ENCODE measurements around the gene MRPS22.

MRPS22 gene

GRCh38 chr3:139343895-139344856 lies at the start of gene MRPS22:
Gene MRPS22, plus strand, starts transcription at chr3:139344020. Its CDS starts 7 bp downstream, at chr3:139344027.
- in situ Hi-C loops (cut with MboI; ENCODE audit: low sequenced_read_pairs) = no loop called here

GRCh38 chr3:139295040-139295439 lies 48.8 kb upstream of the MRPS22 start:
- in situ Hi-C loops (cut with MboI; ENCODE audit: low sequenced_read_pairs) = no loop called here

GRCh38 chr3:139296141-139296718 lies 47.6 kb upstream of the MRPS22 start:
- in situ Hi-C loops (cut with MboI; ENCODE audit: low sequenced_read_pairs) = no loop called here

- in situ Hi-C loops (cut with MboI; ENCODE audit: low sequenced_read_pairs) = no loop called here
Measured at GRCh38 chr3:139297588-139298311, 46.1 kb upstream of the MRPS22 start.

- in situ Hi-C loops (cut with MboI; ENCODE audit: low sequenced_read_pairs) = no loop called here
Measured at GRCh38 chr3:139299261-139300132, 44.3 kb upstream of the MRPS22 start.

GRCh38 chr3:139300416-139300815 lies 43.4 kb upstream of the MRPS22 start:
- in situ Hi-C loops (cut with MboI; ENCODE audit: low sequenced_read_pairs) = no loop called here

GRCh38 chr3:139301183-139301582 lies 42.6 kb upstream of the MRPS22 start:
- in situ Hi-C loops (cut with MboI; ENCODE audit: low sequenced_read_pairs) = no loop called here

- in situ Hi-C loops (cut with MboI; ENCODE audit: low sequenced_read_pairs) = no loop called here
Measured at GRCh38 chr3:139301654-139302053, 42.2 kb upstream of the MRPS22 start.

GRCh38 chr3:139302084-139302800 lies 41.6 kb upstream of the MRPS22 start:
- in situ Hi-C loops (cut with MboI; ENCODE audit: low sequenced_read_pairs) = no loop called here

GRCh38 chr3:139302801-139303113 lies 41.1 kb upstream of the MRPS22 start:
- in situ Hi-C loops (cut with MboI; ENCODE audit: low sequenced_read_pairs) = no loop called here

- in situ Hi-C loops (cut with MboI; ENCODE audit: low sequenced_read_pairs) = no loop called here
Measured at GRCh38 chr3:139303216-139303615, 40.6 kb upstream of the MRPS22 start.

- in situ Hi-C loops (cut with MboI; ENCODE audit: low sequenced_read_pairs) = no loop called here
Measured at GRCh38 chr3:139304383-139304782, 39.4 kb upstream of the MRPS22 start.

GRCh38 chr3:139306078-139306477 lies 37.7 kb upstream of the MRPS22 start:
- in situ Hi-C loops (cut with MboI; ENCODE audit: low sequenced_read_pairs) = no loop called here

- in situ Hi-C loops (cut with MboI; ENCODE audit: low sequenced_read_pairs) = no loop called here
Measured at GRCh38 chr3:139307072-139307491, 36.7 kb upstream of the MRPS22 start.

- in situ Hi-C loops (cut with MboI; ENCODE audit: low sequenced_read_pairs) = no loop called here
Measured at GRCh38 chr3:139307601-139308555, 35.9 kb upstream of the MRPS22 start.

GRCh38 chr3:139308560-139308959 lies 35.3 kb upstream of the MRPS22 start:
- in situ Hi-C loops (cut with MboI; ENCODE audit: low sequenced_read_pairs) = no loop called here

- in situ Hi-C loops (cut with MboI; ENCODE audit: low sequenced_read_pairs) = no loop called here
Measured at GRCh38 chr3:139309061-139309591, 34.7 kb upstream of the MRPS22 start.

GRCh38 chr3:139309880-139310279 lies 33.9 kb upstream of the MRPS22 start:
- in situ Hi-C loops (cut with MboI; ENCODE audit: low sequenced_read_pairs) = no loop called here

GRCh38 chr3:139310474-139310933 lies 33.3 kb upstream of the MRPS22 start:
- in situ Hi-C loops (cut with MboI; ENCODE audit: low sequenced_read_pairs) = no loop called here

All from HL-60/S4 (cell line).